ENCODE data around the gene HERC2.

HERC2 gene

GRCh38 chr15:28066231-28066630 lies 255.7 kb downstream of the HERC2 start:
- no peak for TF ChIP-seq CTCF (IDR thresholded peaks at IDR 0.05)
